ENCODE results near the gene PBXIP1. TPM values are rescaled to one million over a fixed set of nuclear protein-coding genes. Genes with fewer than 3 reads are reported as not detected.

Gene PBXIP1
- total RNA-seq, 1 experiment from 2014 or later = 48.1 TPM

- no peak overlapping the region for H3K27ac Mint-ChIP-seq (ENCODE audit: unreplicated experiment)
- intact Hi-C loops (cut with micrococcal nuclease; ENCODE audit: unreplicated experiment) = no loop called here
- no peak for TF ChIP-seq CTCF (IDR thresholded peaks at IDR 0.05; ENCODE audit: unreplicated experiment)
- CTCF ChIA-PET = interaction anchor here (0.9 to 1.0 kb wide), 3 partner anchors 9 to 110 kb away, joined by 3 to 5 read pairs (median 3); no protein-coding TSS in a partner anchor
- H3K9me3 Mint-ChIP-seq (ENCODE audit: low read depth, unreplicated experiment) = no peaks in the 10 kb centered on the region
- H3K4me1 Mint-ChIP-seq (ENCODE audit: low read depth, unreplicated experiment) = peaks cover 26% of the 10 kb centered on the region
- H3K36me3 Mint-ChIP-seq (ENCODE audit: insufficient read depth, unreplicated experiment) = peaks cover 18% of the 10 kb centered on the region
- TSS peak; percentile 57 for BruUV-seq (replicated peaks)
- H3K27me3 Mint-ChIP-seq (ENCODE audit: unreplicated experiment) = no peaks in the 10 kb centered on the region
- H3K4me3 Mint-ChIP-seq (ENCODE audit: low read depth, unreplicated experiment) = no peak overlapping the region
- DNase-seq = no peak
These were observed 19.6 kb upstream of the PBXIP1 start for GRCh38 chr1:154975409-154976059.

- H3K4me3 Mint-ChIP-seq (ENCODE audit: low read depth, unreplicated experiment) = no peak overlapping the region
- intact Hi-C loops (cut with micrococcal nuclease; ENCODE audit: unreplicated experiment) = loop anchor here (1.0 to 5.0 kb wide), 2 partner anchors 26 to 87 kb away; partner anchors contain the start of gene EFNA4
- H3K4me1 Mint-ChIP-seq (ENCODE audit: low read depth, unreplicated experiment) = peaks cover 27% of the 10 kb centered on the region
- no peaks in the 10 kb centered on the region for H3K9me3 Mint-ChIP-seq (ENCODE audit: low read depth, unreplicated experiment)
- BruUV-seq (replicated peaks) = no TSS peak
- peak; percentile 96 for DNase-seq
- no peaks in the 10 kb centered on the region for H3K27me3 Mint-ChIP-seq (ENCODE audit: unreplicated experiment)
- no peak for TF ChIP-seq CTCF (IDR thresholded peaks at IDR 0.05; ENCODE audit: unreplicated experiment)
- no peak overlapping the region for H3K27ac Mint-ChIP-seq (ENCODE audit: unreplicated experiment)
- CTCF ChIA-PET = interaction anchor here (0.9 to 1.0 kb wide), 3 partner anchors 10 to 110 kb away, joined by 3 to 5 read pairs (median 3); no protein-coding TSS in a partner anchor
- H3K36me3 Mint-ChIP-seq (ENCODE audit: insufficient read depth, unreplicated experiment) = peaks cover 14% of the 10 kb centered on the region
These were observed 19.0 kb upstream of the PBXIP1 start for GRCh38 chr1:154974808-154975408.

GRCh38 chr1:154974102-154974807 is 18.4 kb upstream of the PBXIP1 start, which contains the start of gene CKS1B:
CKS1B (plus strand) TSS chr1:154974681; CDS start chr1:154974746, 65 bp downstream.
- Mint-ChIP-seq H3K4me3 (ENCODE audit: low read depth, unreplicated experiment) (no peak within 1 kb of the TSS), H3K27me3 (ENCODE audit: unreplicated experiment) (no peaks in the 10 kb centered on the region), H3K4me1 (ENCODE audit: low read depth, unreplicated experiment) (peaks cover 33% of the 10 kb centered on the region), H3K27ac (ENCODE audit: unreplicated experiment) (no peak within 1 kb of the TSS), H3K9me3 (ENCODE audit: low read depth, unreplicated experiment) (no peaks in the 10 kb centered on the region), H3K36me3 (ENCODE audit: insufficient read depth, unreplicated experiment) (peaks cover 12% of the 10 kb centered on the region)
- CTCF ChIA-PET = interaction anchor here (0.6 to 1.1 kb wide), 18 partner anchors 9 to 193 kb away, joined by 3 to 14 read pairs (median 4); partner anchors contain the start of genes FLAD1, PBXIP1 and ZBTB7B
- TF ChIP-seq CTCF (IDR thresholded peaks at IDR 0.05; ENCODE audit: unreplicated experiment) = no peak
- BruUV-seq (replicated peaks) = no TSS peak
- DNase-seq = peak; percentile 96
- intact Hi-C loops (cut with micrococcal nuclease; ENCODE audit: unreplicated experiment) = loop anchor here (1.0 to 5.0 kb wide), 2 partner anchors 27 to 88 kb away; partner anchors contain the start of gene EFNA4

- CTCF ChIA-PET = interaction anchor here (0.6 to 1.1 kb wide), 17 partner anchors 10 to 194 kb away, joined by 3 to 14 read pairs (median 4); partner anchors contain the start of genes FLAD1, PBXIP1 and ZBTB7B
- intact Hi-C loops (cut with micrococcal nuclease; ENCODE audit: unreplicated experiment) = loop anchor here (1.0 to 5.0 kb wide), 2 partner anchors 28 to 89 kb away; partner anchors contain the start of gene EFNA4
- H3K36me3 Mint-ChIP-seq (ENCODE audit: insufficient read depth, unreplicated experiment) = peaks cover 11% of the 10 kb centered on the region
- no peaks in the 10 kb centered on the region for H3K9me3 Mint-ChIP-seq (ENCODE audit: low read depth, unreplicated experiment)
- no peaks in the 10 kb centered on the region for H3K27me3 Mint-ChIP-seq (ENCODE audit: unreplicated experiment)
- no peak overlapping the region for H3K27ac Mint-ChIP-seq (ENCODE audit: unreplicated experiment)
- no TSS peak for BruUV-seq (replicated peaks)
- no peak overlapping the region for H3K4me3 Mint-ChIP-seq (ENCODE audit: low read depth, unreplicated experiment)
- H3K4me1 Mint-ChIP-seq (ENCODE audit: low read depth, unreplicated experiment) = peaks cover 36% of the 10 kb centered on the region
- DNase-seq = peak; percentile 99
- no peak for TF ChIP-seq CTCF (IDR thresholded peaks at IDR 0.05; ENCODE audit: unreplicated experiment)
These were observed 17.6 kb upstream of the PBXIP1 start for GRCh38 chr1:154973344-154974101.

All from Calu3 (cell line).